DMS53 treated with DMSO at 0.1 percent for 48 hours (cell line): ENCODE data around the gene KSR1.
"Not testable (repeated sequence)": the region's sequence is repeated elsewhere in the genome, so short reads cannot be mapped to it uniquely, and the experiment has no call there.

ENCODE experiments used
- DNase-seq: peaks from one replicate; lab custom pipeline; 2025; ENCODE audit not compliant: unreplicated experiment; lab: John Stamatoyannopoulos, UW

The KSR1 gene

DNA sequence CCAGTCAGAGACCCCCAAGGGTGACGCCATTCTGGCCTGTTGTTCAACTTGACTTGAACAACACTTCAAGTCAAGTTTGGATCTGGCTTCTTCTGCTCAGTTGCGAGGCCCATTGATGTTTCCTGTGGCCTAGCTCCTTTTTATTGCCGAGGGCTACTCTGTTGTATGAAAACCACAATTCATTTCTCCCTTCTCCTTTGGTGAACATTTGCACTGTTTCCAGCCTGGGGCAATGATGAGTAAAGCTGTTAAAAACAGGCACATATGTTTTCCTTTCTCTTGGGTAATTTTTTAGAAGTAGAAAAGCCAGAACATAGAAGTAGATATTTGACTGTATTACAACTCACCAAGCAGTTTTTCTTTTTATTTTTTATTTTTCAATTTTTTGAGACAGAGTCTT lies 173.0 kb downstream of the KSR1 start:
- DNase-seq = not testable (repeated sequence)

DNA sequence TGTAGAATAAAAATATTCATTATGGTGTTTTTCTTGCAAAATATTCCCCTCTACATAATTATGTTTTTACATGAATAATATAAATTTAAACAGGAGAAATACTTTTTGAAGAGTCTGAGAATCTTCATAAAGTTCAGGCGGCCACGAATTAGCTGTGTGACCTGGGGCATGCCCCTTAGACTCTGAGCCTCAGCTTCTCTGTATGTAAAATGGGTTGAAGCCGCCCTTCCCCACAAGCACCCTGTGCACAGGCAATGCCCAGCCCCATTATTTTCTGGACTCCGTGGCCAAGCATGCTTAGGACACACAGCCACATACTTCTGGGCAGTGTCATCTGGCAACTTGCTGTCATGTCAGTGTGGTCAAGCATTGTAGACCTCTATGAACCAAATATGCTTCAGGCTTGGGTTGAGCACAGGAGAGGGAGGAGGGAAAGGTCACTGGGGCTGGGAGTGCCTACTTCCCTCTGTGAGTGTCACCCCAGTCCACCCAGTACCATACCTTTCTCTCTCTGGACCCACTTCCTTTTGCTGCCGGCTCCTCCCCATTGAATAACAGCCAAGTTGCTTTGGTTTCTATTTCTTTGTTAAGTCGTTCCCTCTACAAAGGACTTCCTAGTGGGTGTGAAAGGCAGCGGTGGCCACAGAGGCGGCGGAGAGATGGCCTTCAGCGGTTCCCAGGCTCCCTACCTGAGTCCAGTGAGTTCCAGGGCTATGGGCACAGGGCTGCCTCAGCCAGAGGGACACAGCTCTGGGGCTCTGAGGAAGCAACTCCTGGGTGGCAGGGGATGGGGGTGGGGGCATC lies 174.6 kb downstream of the KSR1 start, which contains the start of gene LGALS9:
Gene LGALS9, plus strand, starts transcription at position 582 of the 804 bp plus-strand sequence. Its CDS starts 78 bp downstream, at position 660.
- DNase-seq = no peak

DNA sequence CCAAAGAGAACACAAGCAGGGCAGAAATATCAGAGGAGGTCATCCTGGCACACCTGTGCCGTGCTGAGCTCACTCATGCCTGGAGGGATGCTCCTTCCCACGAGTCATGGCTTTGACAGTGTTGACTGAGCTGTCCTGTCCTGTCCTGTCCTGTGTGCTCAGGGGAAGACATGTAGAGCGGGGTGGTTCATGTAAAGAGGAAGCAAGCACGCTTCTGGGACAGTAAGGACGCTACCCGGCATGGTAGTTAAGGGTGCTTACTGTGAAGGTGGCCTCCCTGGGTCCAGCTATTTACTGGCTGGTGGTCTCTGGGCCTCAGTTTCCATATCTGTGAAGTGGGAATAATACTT lies 175.1 kb downstream of the KSR1 start:
- no peak for DNase-seq

DNA sequence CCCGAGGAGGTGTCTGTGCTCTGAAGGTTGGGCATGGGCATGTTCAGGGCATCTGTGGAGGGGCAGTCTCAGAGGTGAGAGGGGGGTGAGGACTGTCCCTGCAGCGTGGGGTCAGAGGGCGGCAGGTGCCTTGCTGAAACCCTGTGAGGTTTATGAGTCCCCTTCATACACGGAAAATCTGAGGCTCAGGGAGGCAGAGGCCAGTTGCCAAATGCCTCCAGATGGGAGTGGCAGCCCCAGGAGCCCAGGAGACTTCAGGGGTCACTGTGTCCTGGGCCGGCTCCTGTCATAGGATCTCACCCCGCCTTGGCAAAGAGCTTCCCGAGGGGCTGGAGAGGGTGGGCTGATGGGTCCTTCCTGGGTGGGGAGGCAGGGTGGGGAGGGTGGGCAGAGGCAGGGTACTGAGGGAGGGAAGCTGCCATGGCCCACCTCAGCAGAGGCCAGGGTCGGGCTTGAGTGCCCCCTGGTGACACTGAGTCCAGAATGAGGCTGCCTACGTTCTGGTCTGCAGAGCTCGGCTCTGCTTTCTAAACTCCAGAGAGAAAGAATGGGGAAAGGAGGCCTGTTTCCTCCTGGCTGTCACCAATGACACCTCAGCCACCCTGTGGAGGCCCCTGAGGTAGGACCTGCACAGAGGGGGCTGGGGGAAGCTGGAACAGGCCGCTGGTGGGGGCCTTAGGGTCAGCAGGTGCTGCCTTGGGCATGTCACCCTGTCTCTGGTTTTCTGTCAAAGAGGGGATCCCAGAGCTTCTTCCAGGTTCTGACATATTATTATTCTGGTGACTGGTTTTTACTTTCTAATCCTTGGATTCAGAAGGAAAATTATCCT lies 175.9 kb downstream of the KSR1 start:
- no peak for DNase-seq

DNA sequence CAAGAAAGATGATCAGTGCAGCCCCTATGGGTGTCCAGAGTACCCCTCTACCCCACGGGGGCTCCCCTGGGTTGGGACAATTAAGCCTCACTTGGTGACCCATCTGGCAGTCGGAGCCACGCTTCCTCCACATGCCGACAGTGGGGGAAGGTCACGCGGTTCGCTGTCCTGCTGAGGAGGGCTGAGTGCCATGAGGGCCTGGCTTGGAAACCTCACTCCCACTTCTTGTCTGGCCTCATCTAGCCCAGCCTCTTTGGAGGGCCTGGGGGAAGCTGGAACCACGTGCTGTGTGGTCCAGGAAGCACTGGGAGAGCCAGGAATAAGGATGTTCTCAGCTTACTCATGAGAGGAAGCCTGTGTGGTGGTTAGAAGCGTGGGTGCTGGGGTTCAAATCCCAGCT lies 176.5 kb downstream of the KSR1 start:
- DNase-seq = not testable (repeated sequence)

DNA sequence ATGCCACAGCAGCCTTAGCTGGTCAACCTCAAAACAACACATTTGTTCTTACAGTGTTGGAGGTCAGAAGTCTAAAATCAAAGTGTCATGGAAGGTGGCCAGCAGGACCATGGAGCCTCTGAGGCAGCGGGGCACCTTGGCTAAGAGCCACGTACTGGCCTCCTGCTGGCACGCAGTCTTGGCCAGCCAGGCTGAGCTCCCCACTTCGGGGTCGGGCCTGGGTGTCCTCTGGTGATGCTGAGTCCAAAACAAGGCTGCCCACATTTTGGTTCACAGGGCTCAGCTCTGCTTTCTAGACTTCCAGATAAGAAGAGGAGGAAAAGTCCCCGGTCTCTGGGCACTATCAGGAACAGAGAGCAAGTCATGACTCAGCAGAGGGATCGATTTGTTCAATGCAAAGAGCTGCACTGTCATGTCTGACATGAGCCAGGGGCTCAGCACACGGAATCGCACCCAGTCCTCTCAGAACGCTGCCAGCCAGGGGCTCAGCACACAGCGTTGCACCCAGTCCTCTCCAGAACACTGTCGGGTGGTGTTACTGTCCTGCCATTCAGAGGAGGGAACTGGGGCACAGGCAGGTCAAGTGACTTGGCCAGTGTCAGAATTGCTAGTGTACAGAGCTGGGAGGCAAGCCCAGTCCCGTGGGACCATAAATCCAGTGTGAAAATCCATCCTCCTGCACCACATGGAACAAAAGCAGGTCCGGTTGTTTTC lies 177.2 kb downstream of the KSR1 start:
- DNase-seq = no peak

DNA sequence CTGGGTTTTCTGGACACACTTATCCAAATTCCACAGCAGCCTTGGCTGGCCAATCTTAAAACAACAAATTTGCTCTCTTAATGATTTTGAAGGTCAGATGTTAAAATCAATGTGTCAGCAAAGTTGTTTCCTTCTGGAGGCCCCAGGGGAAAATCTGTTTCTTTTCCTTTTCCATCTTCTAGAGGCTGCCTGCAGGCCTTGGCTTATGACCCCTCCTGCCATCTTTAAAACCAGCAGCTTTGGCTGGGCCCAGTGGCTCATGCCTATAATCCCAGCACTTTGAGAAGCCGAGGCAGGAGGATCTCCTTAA lies 177.7 kb downstream of the KSR1 start:
- DNase-seq = no peak

DNA sequence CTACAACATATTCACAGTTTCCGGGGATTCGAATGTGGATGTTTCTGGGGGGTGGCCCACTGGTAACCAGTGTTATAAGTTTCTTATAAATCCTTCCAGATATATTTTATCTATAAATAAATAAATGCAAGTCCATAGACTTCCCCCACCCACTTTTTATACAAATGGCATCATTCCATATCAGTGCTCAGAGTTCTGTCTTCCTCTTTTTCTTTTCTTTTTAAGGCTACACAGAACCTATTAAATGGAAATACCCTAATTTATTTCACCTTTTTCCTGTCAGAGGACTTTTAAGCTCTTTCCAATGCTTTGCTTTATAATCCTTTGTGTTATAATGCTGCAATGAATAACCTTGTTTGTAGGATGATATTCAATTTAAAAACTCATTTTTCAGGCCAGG lies 178.5 kb downstream of the KSR1 start:
- DNase-seq = no peak

DNA sequence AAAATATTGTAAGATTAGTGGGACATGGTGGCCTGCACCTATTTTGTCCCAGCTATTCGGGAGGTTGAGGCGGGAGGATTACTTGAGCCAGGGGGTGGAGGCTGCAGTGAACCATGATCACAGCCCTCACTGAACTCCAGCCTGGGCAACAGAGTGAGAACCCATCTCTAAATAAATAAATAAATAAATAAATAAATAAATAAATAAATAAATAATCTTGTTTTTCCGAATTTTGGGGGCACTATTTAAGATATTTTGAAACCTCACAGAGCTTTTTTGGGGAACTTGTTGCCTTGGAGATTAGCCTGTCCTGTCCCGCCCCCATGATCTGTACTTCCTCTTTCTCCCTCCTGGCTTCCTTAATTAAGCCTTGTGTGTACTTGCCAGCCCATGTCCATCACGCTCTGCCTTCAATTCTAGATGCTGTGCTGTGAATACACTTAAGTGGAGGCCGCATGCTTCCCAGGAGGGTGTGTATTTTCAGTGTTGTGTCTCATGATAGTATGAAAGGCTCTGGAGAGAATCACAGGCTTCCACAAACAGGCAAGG lies 179.1 kb downstream of the KSR1 start:
- no peak for DNase-seq

DNA sequence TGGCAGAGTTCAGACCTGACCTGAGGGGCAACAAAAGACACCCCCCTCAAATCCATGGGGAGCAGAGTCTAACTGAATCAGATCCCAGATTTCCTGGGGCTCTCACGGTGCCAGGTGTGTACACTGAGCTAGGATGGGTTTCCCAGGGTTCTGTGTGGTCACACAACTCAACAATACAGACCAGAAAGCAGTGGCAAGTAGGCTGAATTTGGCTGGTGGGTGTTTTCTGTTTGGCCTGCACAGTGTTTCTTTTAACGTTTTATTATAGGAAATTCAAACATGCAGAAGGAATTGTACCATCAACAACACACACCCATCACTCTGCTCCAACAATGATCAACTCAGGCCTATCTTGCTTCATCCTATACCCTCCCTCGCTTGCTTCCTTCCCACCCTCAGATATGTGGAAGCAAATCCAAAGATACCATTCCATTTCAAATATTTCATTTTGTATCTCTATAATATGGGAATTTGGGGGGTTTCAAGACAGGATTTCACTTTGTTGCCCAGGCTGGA lies 179.8 kb downstream of the KSR1 start:
- DNase-seq = not testable (repeated sequence)

DNA sequence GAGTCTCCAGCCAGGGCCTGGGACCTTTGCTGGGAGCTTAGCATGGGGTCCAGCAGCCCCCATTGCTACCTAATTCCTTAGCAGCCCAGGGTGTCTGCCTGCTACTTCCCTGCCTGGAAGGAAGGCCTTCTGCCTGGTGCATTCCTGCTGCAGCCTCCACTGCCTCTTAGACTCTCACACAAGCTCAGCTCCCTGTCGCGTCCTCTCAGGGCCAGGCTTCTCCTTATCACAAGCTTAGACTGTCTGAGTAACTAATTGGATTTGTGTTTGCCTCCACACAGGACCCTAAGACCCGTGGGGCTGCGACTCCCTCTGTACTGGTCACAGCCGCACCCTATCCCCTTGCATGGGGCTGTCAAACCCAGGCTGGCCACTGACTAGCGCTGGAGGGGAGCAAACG lies 181.6 kb downstream of the KSR1 start:
- not testable (repeated sequence) for DNase-seq

DNA sequence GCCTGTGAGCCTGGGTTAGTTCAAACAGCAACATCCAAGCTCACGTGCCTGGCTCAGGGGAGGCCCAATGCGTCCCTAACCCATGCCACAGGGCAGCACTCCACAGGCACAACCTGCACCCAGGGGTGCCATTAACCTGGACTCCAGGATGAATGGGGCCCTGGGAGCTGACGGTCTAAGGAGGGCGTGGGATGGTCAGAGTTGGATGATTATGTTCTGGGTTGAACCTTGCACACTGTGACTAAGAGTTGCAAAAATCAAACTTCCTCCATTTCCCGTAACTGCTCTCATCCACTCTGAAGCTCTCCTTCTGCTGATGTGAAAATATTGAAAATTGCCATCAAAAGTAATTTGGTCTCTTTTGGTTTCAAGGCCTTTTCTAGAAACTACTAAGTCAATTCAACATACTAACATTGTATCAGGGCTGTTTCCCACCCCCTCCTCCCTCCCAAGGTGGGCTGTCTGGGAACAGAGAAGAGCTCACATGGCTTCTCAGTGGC lies 182.2 kb downstream of the KSR1 start:
- not testable (repeated sequence) for DNase-seq

DNA sequence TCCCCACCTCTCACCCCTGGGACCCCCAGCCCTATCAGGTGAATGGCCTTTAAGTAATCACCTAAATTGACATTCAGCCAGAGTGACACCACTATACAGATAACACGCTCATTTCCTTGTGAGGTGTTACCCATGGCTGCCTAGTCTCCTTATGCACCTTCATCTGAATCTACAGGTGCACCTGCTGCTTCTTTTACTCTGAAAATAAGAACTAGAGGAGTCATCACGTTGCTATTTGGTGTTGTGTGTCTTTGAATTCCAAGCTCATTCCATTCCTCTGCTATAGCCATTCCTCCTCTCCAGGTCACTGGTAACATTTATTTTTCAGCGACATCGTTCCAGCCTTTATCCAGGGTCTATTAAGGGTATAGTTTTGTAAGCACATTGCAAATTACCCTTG lies 184.5 kb downstream of the KSR1 start:
- DNase-seq = no peak

DNA sequence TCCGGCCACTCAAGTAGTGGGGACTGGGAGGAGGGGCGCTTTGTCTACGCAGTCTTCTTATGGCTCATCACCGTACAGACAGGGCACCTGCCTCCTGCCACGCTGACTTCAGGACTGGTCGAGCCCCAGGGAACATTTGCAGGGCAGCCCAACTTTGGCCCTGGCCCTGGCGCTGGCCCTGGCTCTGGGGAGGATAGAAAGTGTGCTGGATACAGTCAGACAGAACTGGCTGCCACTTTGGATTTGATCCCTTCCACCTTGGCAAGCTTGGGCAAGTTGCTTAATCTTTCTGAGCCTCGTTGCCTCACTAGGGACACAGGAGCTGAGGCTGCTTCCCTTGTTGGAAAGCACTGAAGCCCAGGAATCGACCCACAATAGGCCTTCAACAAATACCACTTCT lies 188.3 kb downstream of the KSR1 start:
- no peak for DNase-seq

DNA sequence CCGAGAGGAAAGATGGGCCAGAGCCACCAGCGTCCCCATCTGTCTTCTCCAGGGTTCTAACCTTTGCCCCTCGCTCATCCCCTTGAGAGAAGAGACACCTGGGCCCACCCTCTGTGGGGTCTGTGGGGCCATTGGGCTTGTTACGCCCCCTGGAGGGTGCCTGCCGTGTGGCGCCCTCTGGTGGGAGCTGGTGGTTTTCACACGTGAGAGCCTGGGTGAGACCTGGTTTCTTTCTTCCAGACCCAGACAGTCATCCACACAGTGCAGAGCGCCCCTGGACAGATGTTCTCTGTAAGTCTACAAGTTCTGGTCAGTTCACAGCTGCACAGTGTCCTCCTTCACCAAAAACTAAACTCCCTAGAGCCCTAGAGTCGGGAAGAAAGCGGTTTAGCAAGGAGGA lies 189.4 kb downstream of the KSR1 start:
- not testable (repeated sequence) for DNase-seq

DNA sequence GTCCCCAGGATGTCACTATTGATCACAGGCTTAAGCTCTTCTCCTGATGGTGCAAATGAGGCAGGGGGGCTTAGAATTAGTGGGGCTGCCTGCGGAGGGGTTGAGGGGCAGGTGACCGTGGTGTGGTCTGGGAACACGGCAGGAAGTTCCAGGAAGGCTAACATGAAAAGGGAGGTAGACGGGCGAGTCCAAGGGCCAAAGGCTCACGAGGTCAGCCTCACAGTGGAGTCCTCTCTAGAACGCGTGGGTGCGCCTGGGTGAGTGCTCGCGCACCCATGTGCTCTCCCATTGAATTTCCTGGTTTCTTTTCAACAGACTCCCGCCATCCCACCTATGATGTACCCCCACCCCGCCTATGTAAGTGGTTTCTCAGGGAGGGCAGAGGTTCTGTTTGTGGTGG lies 190.0 kb downstream of the KSR1 start:
- no peak for DNase-seq

DNA sequence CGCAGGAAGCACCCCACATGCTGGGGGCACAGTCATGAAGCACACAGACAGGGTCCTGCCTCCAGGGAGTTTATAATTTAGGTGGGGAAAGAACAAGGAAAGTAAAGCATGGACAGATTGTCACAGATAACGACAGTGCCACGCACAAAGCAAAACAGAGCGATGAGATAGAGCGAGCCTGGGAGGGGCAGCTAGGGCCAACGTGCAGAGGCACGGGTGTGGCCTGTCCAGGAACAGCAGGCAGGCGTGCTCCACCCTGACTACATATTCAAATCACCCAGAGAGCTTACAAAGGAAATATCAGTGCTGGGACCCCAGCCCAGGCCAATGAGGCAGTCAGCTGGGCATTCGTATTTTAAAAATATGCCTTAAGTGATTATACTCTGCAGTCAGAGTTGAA lies 191.5 kb downstream of the KSR1 start:
- no peak for DNase-seq

DNA sequence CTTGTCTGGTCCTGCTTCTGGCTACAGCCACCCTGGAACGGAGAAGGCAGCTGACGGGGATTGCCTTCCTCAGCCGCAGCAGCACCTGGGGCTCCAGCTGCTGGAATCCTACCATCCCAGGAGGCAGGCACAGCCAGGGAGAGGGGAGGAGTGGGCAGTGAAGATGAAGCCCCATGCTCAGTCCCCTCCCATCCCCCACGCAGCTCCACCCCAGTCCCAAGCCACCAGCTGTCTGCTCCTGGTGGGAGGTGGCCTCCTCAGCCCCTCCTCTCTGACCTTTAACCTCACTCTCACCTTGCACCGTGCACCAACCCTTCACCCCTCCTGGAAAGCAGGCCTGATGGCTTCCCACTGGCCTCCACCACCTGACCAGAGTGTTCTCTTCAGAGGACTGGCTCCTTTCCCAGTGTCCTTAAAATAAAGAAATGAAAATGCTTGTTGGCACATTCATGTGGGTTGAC lies 192.9 kb downstream of the KSR1 start:
- DNase-seq = not testable (repeated sequence)

DNA sequence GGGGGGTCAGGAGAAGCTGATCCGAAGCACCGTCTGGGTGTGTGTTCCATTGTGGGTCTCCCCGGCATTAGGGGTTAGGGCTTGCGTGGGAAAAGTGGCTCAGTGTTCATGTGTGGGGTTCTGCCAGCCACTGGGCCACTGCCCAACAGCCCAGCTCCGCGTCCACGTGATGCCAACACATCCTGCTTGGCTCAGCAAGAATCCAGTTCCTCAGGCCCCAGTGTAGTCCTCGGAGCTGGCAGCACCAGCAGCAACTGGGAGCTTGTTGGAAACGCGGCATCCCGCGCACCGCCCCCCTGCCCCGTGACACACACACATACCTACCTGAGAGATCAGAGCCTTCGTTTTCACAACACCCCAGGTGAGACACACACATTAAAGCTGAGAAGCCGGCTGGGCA lies 193.7 kb downstream of the KSR1 start:
- DNase-seq = no peak

DNA sequence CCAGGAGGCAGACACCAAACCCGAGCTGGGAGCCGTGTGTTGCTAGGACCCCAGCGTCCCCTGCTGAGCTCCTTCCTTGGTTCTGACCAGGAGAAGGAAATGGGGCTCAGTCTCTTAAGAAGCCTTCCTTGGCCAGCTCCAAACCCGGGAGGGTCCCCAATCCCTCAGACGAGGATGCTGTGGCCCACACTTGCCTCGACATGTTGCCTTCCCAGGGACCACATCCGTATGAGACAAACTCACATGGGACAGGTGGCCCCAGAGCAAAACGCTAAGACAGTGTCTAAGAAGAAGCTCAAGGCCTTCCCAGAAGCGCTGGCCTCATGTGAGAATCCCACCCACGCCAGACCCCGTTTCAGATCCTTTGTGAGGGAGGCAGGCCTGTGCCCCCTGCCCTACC lies 194.6 kb downstream of the KSR1 start:
- DNase-seq = no peak
